GM21390 (cell line): ENCODE data around the gene BMF.

Source experiments
- ATAC-seq: cut with Tn5 transposase; IDR thresholded peaks from one replicate; pipeline ENCODE4 v1.9.1; 2021; ENCODE audit not compliant: unreplicated experiment

The BMF gene

GRCh38 chr15:40050788-40051470 lies 57.8 kb downstream of the BMF start:
- ATAC-seq, result no peak

- ATAC-seq, result no peak
Measured at GRCh38 chr15:40048926-40049475, 59.7 kb downstream of the BMF start.

GRCh38 chr15:40048211-40048792 lies 60.4 kb downstream of the BMF start:
- ATAC-seq, result no peak

GRCh38 chr15:40047415-40048210 lies 61.1 kb downstream of the BMF start:
- peak; percentile 58 for ATAC-seq

- ATAC-seq, result no peak
Measured at GRCh38 chr15:40046721-40047414, 61.8 kb downstream of the BMF start.

GRCh38 chr15:40045572-40046217 lies 63.0 kb downstream of the BMF start:
- no peak for ATAC-seq

- peak; percentile 58 for ATAC-seq
Measured at GRCh38 chr15:40044717-40045571, 63.7 kb downstream of the BMF start.

- ATAC-seq, result no peak
Measured at GRCh38 chr15:40043927-40044716, 64.6 kb downstream of the BMF start.

- no peak for ATAC-seq
Measured at GRCh38 chr15:40042791-40043320, 65.8 kb downstream of the BMF start.

- no peak for ATAC-seq
Measured at GRCh38 chr15:40040770-40041169, 67.9 kb downstream of the BMF start.

GRCh38 chr15:40040293-40040635 lies 68.4 kb downstream of the BMF start:
- ATAC-seq, result no peak

- ATAC-seq, result peak; percentile 90
Measured at GRCh38 chr15:40038638-40039543, 69.8 kb downstream of the BMF start, which contains the start of gene SRP14. SRP14 (minus strand) TSS chr15:40039181; CDS start chr15:40039116, 65 bp downstream.

- ATAC-seq, result no peak
Measured at GRCh38 chr15:40038275-40038637, 70.4 kb downstream of the BMF start.
